ENCODE data around the gene FBF1. TPM values are rescaled to one million over a fixed set of nuclear protein-coding genes. Genes with fewer than 3 reads are reported as not detected.

The FBF1 gene
- total and polyA plus RNA-seq, 2 donors (not counting 3 experiments of a cell fraction or from before 2014, with no cell fraction given): 4.9 to 9.4 TPM

GRCh38 chr17:75902406-75902805 lies 38.4 kb downstream of the FBF1 start:
- ChIA-PET CTCF (interaction anchor here (2.1 kb wide), 1 partner anchor 25 kb away, joined by 13 read pairs; the partner anchor contains the start of gene TRIM47), POLR2A (interaction anchor here (1.2 kb wide), 1 partner anchor 122 kb away, joined by 3 read pairs; no protein-coding TSS in a partner anchor)
- intact Hi-C loops (cut with micrococcal nuclease) (no loop called here), dilution Hi-C loops (cut with MboI; ENCODE audit: extremely low pct_ligation_motif_present, low sequenced_read_pairs) (no loop called here)
- Histone ChIP-seq H2AFZ (ENCODE audit: low read depth, low read length) (no peak overlapping the region), H3K27ac (ENCODE audit: insufficient read depth, low read depth, low read length) (no peak overlapping the region), H3K36me3 (ENCODE audit: control insufficient read depth in 2 of 2, extremely low read depth in 1 of 2, insufficient read depth in 2 of 2, low read length in 2 of 2) (peaks cover 7 to 28% of the 10 kb centered on the region in 2 experiments), H3K4me2 (ENCODE audit: insufficient read depth, low read length) (no peak overlapping the region), H3K4me1 (ENCODE audit: control insufficient read depth, extremely low read depth, insufficient read depth, low read length) (peaks cover 14% of the 10 kb centered on the region), H3K9ac (replicated peaks; ENCODE audit: extremely low read depth, insufficient read depth, low read length) (no peak overlapping the region), H3K79me2 (ENCODE audit: control insufficient read depth, insufficient read depth, low read length) (peaks cover 9% of the 10 kb centered on the region), H3K27me3 (ENCODE audit: control insufficient read depth in 2 of 2, insufficient read depth in 2 of 2, low read length in 2 of 2) (no peaks in the 10 kb centered on the region), H3K4me3 (replicated peaks in 1 of 3; ENCODE audit: insufficient read depth in 1 of 3, low read depth in 1 of 3, low read length in 3 of 3) (no peak overlapping the region), H4K20me1 (replicated peaks; ENCODE audit: control insufficient read depth, extremely low read depth, insufficient read depth, low read length) (no peaks in the 10 kb centered on the region), H3K9me1 (replicated peaks; ENCODE audit: control insufficient read depth, extremely low read depth, insufficient read depth, low read length) (no peaks in the 10 kb centered on the region), H3K9me3 (replicated peaks; ENCODE audit: control insufficient read depth, insufficient read depth, low read length) (no peaks in the 10 kb centered on the region)
- TF ChIP-seq POLR2AphosphoS5 (IDR thresholded peaks at IDR 0.05; ENCODE audit: insufficient read depth, low read depth, low read length) (no peak), JUN (IDR thresholded peaks at IDR 0.05; ENCODE audit: borderline replicate concordance, insufficient read depth, insufficient read length, low read depth) (no peak), GATA2 (IDR thresholded peaks at IDR 0.05; ENCODE audit: insufficient read depth, insufficient read length, low read depth, low read length) (no peak), EZH2 (IDR thresholded peaks at IDR 0.05; ENCODE audit: borderline replicate concordance, low read depth, low read length, severe bottlenecking) (no peak), CTCF (IDR thresholded peaks at IDR 0.05; ENCODE audit: extremely low read depth in 1 of 2, insufficient read depth in 1 of 2, low read depth in 1 of 2, low read length in 2 of 2) (no peak), POLR2A (IDR thresholded peaks at IDR 0.05; ENCODE audit: low read depth, low read length) (no peak), MAX (IDR thresholded peaks at IDR 0.05; ENCODE audit: insufficient read depth, insufficient read length) (no peak), FOS (IDR thresholded peaks at IDR 0.05; ENCODE audit: borderline replicate concordance, insufficient read depth, low read length) (no peak), MYC (IDR thresholded peaks at IDR 0.05; ENCODE audit: low read depth, low read length) (no peak)
- no peak for DNase-seq (ENCODE audit: low read depth, low spot score)
- no TSS peak for BruUV-seq (replicated peaks)
- no peak for FAIRE-seq

Measured in endothelial cell of umbilical vein (primary cell).